Activated naive CD8-positive, alpha-beta T cell (primary cell): ENCODE results near the gene RGCC.
"Not testable (repeated sequence)": the region's sequence is repeated elsewhere in the genome, so short reads cannot be mapped to it uniquely, and the experiment has no call there.

Source experiments
- H3K27ac Mint-ChIP-seq: one replicate; pipeline ENCODE4 v1.8.0; 2021; ENCODE audit warnings: mixed read lengths
- H3K27me3 Mint-ChIP-seq: one replicate; pipeline ENCODE4 v1.8.0; 2021; ENCODE audit warnings: mixed read lengths
- H3K36me3 Mint-ChIP-seq: one replicate; pipeline ENCODE4 v1.8.0; 2021; ENCODE audit warnings: mixed read lengths
- H3K4me1 Mint-ChIP-seq: one replicate; pipeline ENCODE4 v1.8.0; 2021; ENCODE audit warnings: low read depth, mixed read lengths
- H3K4me3 Mint-ChIP-seq: one replicate; pipeline ENCODE4 v1.8.0; 2021; ENCODE audit warnings: mild to moderate bottlenecking, mixed read lengths
- H3K9me3 Mint-ChIP-seq: one replicate; pipeline ENCODE4 v1.8.0; 2021; ENCODE audit warnings: low read depth, mixed read lengths

Gene RGCC, protein sequence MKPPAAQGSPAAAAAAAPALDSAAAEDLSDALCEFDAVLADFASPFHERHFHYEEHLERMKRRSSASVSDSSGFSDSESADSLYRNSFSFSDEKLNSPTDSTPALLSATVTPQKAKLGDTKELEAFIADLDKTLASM

DNA sequence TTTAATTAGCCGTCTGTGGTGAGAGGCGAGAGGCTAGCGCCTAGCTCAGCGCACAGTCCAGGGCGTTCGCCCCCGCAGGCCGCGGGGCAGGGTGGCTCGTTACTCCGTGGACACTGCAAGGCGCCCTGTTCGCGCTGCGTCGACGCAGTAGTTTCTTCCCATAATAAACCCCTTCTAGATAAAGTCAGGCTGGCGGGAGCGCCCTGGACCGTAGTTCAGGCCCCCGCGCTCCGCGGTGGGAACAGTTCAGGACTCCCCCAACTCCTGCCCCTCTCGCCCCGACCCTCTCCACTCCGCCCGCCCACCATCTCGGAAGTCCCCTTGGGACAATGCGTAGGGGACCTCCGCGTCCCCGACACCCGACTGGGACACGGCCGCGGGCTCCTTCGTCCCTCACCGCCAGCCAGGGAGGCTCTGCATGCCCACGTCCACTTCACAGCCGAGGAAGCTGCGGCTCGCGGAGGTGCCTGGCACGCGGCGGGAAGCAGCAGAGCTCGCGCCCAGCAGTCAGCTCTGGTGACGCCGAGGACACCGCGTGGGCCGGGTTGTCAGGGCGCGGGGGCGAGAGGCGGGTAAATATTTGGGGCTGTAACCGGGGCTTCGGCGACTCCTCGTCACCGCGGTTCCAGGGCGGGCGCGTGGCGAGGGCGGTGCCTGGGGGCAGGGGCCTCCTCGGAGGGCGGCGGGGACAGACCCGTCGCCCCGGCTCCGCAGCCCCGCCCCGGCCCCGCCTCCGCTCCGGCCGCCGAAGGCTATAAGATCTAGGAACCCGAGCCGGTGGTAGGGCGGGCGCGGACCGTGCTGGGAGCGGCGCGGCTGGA is at the start of gene RGCC:
Gene RGCC, plus strand, starts transcription at position 783 of the 821 bp plus-strand sequence. CDS start 158 bp downstream, outside the sequence.
- Mint-ChIP-seq H3K36me3 (peaks cover 19% of the 10 kb centered on the region), H3K9me3 (peaks cover 6% of the 10 kb centered on the region), H3K27me3 (no peaks in the 10 kb centered on the region), H3K4me3 (peak within 1 kb of the TSS; percentile 97), H3K4me1 (peaks cover 50% of the 10 kb centered on the region), H3K27ac (peak within 1 kb of the TSS; percentile 99)

DNA sequence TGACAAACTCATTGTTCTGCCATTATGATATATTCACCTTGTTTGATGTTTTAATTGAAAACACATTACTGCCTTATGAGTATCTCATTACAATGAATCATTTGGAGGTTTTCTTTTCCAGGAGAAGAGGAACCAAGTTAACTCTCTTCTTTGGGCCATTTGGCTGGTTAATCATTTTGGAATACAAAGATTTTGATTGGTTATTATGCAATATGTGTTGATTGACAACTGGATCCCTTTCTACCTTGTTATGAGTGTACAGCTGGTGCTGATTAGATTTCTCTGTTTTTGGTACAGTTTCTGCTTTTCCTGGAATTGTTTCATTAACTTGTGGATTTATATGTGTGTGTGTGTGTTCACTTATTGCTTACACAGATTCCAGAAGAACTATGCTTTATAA is 49.2 kb upstream of the RGCC start:
- Mint-ChIP-seq H3K4me3 (no peak overlapping the region), H3K27ac (no peak overlapping the region), H3K36me3 (no peaks in the 10 kb centered on the region), H3K27me3 (no peaks in the 10 kb centered on the region), H3K9me3 (no peaks in the 10 kb centered on the region), H3K4me1 (no peaks in the 10 kb centered on the region)

GRCh38 chr13:41408746-41409145 is 48.6 kb upstream of the RGCC start:
- H3K4me3 Mint-ChIP-seq = no peak overlapping the region
- H3K27ac Mint-ChIP-seq = no peak overlapping the region
- no peaks in the 10 kb centered on the region for H3K4me1 Mint-ChIP-seq
- no peaks in the 10 kb centered on the region for H3K36me3 Mint-ChIP-seq
- H3K27me3 Mint-ChIP-seq = no peaks in the 10 kb centered on the region
- H3K9me3 Mint-ChIP-seq = no peaks in the 10 kb centered on the region

GRCh38 chr13:41409611-41410010 is 47.7 kb upstream of the RGCC start:
- H3K27ac Mint-ChIP-seq = no peak overlapping the region
- H3K4me1 Mint-ChIP-seq = no peaks in the 10 kb centered on the region
- no peaks in the 10 kb centered on the region for H3K27me3 Mint-ChIP-seq
- H3K36me3 Mint-ChIP-seq = no peaks in the 10 kb centered on the region
- H3K4me3 Mint-ChIP-seq = no peak overlapping the region
- H3K9me3 Mint-ChIP-seq = no peaks in the 10 kb centered on the region

DNA sequence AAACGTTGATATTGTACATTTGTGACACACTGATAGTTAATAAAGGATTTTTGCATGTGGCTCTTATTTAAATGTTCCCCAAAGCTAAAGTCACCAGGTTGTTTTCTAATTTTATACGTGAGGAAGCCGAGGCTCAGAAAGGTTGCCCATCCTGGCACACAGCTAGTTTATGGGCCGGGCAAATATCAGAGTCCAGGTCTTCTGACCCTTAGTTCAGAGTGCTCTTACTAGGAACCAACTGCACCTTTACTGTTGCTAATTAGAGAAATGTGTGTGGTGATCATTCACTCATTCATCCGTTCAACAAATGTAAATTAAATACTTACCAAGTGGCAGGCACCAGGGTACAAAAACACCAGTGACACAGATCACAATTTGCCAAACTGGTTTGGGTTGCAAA is 46.3 kb upstream of the RGCC start:
- H3K9me3 Mint-ChIP-seq = no peaks in the 10 kb centered on the region
- H3K4me1 Mint-ChIP-seq = no peaks in the 10 kb centered on the region
- H3K36me3 Mint-ChIP-seq = no peaks in the 10 kb centered on the region
- no peak overlapping the region for H3K4me3 Mint-ChIP-seq
- H3K27ac Mint-ChIP-seq = no peak overlapping the region
- no peaks in the 10 kb centered on the region for H3K27me3 Mint-ChIP-seq

GRCh38 chr13:41411522-41411921 is 45.8 kb upstream of the RGCC start:
- no peaks in the 10 kb centered on the region for H3K4me1 Mint-ChIP-seq
- no peak overlapping the region for H3K27ac Mint-ChIP-seq
- no peaks in the 10 kb centered on the region for H3K36me3 Mint-ChIP-seq
- no peaks in the 10 kb centered on the region for H3K9me3 Mint-ChIP-seq
- H3K27me3 Mint-ChIP-seq = no peaks in the 10 kb centered on the region
- H3K4me3 Mint-ChIP-seq = no peak overlapping the region

- no peak overlapping the region for H3K27ac Mint-ChIP-seq
- H3K4me3 Mint-ChIP-seq = no peak overlapping the region
- H3K27me3 Mint-ChIP-seq = no peaks in the 10 kb centered on the region
- no peaks in the 10 kb centered on the region for H3K4me1 Mint-ChIP-seq
- no peaks in the 10 kb centered on the region for H3K9me3 Mint-ChIP-seq
- peaks cover 3% of the 10 kb centered on the region for H3K36me3 Mint-ChIP-seq
Measured at GRCh38 chr13:41413872-41414271, 43.5 kb upstream of the RGCC start.

DNA sequence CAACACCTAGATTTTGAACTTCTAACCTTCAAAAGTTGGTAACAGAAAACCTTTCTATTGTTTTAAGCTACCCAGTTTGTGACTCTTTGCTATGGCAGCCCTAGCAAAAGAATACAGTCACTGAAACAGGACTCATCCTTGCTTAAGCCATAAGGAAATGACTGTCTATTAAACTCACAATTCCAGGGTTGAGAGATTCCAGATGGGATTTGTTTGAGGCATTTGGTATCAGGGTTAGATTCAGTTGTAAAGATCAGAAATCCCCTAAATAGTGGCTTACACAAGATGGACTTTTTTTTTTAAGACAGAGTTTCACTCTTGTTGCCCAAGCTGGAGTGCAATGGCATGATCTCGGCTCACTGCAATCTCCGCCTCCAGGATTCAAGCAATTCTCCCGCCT is 41.1 kb upstream of the RGCC start:
- Mint-ChIP-seq H3K4me3 (no peak overlapping the region), H3K27me3 (no peaks in the 10 kb centered on the region), H3K36me3 (peaks cover 3% of the 10 kb centered on the region), H3K4me1 (no peaks in the 10 kb centered on the region), H3K27ac (no peak overlapping the region), H3K9me3 (no peaks in the 10 kb centered on the region)

DNA sequence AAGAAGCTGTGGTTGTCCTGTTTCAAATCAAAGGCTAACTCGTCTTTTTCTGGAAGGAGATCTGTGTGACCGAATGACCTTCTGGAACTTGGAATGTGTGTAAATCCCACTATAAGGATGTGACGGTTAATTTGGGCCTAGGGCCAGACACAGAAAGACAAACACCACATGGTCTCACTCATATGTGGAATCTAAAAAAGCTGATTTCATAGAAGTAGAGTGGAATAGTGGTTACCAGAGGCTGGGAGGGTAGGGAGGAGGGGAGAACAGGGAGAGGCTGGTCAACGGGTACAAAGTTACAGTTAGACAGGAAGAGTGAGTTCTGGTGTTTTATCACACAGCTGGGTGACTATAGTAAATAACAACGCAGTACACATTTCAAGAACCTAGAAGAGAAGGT is 39.3 kb upstream of the RGCC start:
- Mint-ChIP-seq H3K36me3 (peaks cover 3% of the 10 kb centered on the region), H3K4me3 (no peak overlapping the region), H3K4me1 (no peaks in the 10 kb centered on the region), H3K9me3 (no peaks in the 10 kb centered on the region), H3K27ac (no peak overlapping the region), H3K27me3 (no peaks in the 10 kb centered on the region)

DNA sequence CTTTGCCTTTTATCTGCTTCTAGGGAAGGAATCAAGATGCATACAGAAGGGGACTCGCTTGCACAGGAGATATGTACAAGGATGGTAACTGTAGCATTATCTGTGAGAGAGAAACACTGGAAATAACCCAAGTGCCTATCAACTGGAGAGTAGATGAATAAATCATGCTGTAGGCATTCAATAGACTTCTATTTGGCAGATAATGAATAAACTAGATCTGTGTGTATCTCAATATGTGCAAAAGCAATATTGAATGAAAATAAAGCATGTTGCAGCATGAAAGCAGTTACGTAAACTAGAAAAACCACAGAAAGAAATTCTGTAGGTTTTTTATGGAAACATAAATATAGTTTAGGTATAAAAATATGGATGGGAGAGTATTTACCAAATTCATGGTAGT is 38.6 kb upstream of the RGCC start:
- H3K27ac Mint-ChIP-seq = no peak overlapping the region
- no peaks in the 10 kb centered on the region for H3K4me1 Mint-ChIP-seq
- H3K27me3 Mint-ChIP-seq = no peaks in the 10 kb centered on the region
- H3K9me3 Mint-ChIP-seq = no peaks in the 10 kb centered on the region
- peaks cover 3% of the 10 kb centered on the region for H3K36me3 Mint-ChIP-seq
- no peak overlapping the region for H3K4me3 Mint-ChIP-seq

GRCh38 chr13:41419206-41419605 is 38.1 kb upstream of the RGCC start:
- no peaks in the 10 kb centered on the region for H3K9me3 Mint-ChIP-seq
- H3K4me3 Mint-ChIP-seq = no peak overlapping the region
- no peaks in the 10 kb centered on the region for H3K27me3 Mint-ChIP-seq
- H3K27ac Mint-ChIP-seq = no peak overlapping the region
- H3K36me3 Mint-ChIP-seq = peaks cover 3% of the 10 kb centered on the region
- no peaks in the 10 kb centered on the region for H3K4me1 Mint-ChIP-seq

DNA sequence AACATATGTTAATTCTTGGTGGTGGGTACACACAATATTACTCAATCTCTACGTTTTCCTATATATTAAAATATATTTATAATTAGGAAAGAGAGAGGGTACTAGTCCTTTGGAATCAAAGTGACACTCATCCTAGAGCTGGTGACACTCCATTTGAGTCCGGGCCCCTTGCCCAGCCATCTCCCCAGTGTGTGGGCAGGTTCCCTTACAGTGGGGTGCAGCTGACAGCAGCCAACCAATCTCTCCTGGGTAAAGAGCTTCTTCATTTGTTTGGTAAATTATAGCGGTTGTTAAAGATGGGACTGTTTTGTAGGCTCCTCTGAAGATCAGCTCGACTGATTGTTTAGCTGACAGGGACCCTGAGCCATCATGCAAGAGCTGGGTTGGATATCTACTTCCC is 37.2 kb upstream of the RGCC start:
- Mint-ChIP-seq H3K27ac (no peak overlapping the region), H3K4me1 (no peaks in the 10 kb centered on the region), H3K36me3 (peaks cover 3% of the 10 kb centered on the region), H3K9me3 (no peaks in the 10 kb centered on the region), H3K4me3 (no peak overlapping the region), H3K27me3 (no peaks in the 10 kb centered on the region)

GRCh38 chr13:41421330-41421729 is 36.0 kb upstream of the RGCC start:
- not testable (repeated sequence) for H3K4me3 Mint-ChIP-seq, H3K27me3 Mint-ChIP-seq, H3K36me3 Mint-ChIP-seq, H3K4me1 Mint-ChIP-seq, H3K27ac Mint-ChIP-seq, H3K9me3 Mint-ChIP-seq

DNA sequence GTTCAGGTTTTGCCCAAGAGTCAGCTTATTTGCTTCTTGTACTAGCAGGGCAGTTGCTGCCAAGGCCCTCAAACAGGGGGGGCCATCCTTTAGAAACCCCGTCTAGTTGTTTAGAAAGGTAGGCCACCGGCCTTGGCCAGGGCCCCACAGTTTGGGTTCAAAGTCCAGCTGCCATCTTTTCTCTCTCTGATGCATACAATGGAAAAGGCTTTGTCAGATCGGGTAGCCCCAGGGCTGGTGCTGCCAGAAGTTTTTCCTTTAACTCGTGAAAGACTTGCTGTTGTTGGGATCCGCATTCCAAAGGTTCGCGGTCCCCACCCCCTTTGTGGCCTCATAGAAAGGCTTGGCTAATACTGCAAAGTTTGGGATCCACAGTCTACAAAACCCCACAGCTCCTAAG is 35.4 kb upstream of the RGCC start:
- not testable (repeated sequence) for H3K9me3 Mint-ChIP-seq, H3K36me3 Mint-ChIP-seq, H3K27me3 Mint-ChIP-seq, H3K4me3 Mint-ChIP-seq, H3K27ac Mint-ChIP-seq, H3K4me1 Mint-ChIP-seq

- not testable (repeated sequence) for H3K27me3 Mint-ChIP-seq, H3K9me3 Mint-ChIP-seq, H3K4me1 Mint-ChIP-seq, H3K27ac Mint-ChIP-seq, H3K36me3 Mint-ChIP-seq, H3K4me3 Mint-ChIP-seq
Measured at GRCh38 chr13:41423259-41423658, 34.1 kb upstream of the RGCC start.

GRCh38 chr13:41424675-41425074 is 32.7 kb upstream of the RGCC start:
- H3K4me3 Mint-ChIP-seq, H3K27ac Mint-ChIP-seq, H3K36me3 Mint-ChIP-seq, H3K4me1 Mint-ChIP-seq, H3K27me3 Mint-ChIP-seq, H3K9me3 Mint-ChIP-seq: not testable (repeated sequence)
